ENCODE results near the gene DQX1.

DNA sequence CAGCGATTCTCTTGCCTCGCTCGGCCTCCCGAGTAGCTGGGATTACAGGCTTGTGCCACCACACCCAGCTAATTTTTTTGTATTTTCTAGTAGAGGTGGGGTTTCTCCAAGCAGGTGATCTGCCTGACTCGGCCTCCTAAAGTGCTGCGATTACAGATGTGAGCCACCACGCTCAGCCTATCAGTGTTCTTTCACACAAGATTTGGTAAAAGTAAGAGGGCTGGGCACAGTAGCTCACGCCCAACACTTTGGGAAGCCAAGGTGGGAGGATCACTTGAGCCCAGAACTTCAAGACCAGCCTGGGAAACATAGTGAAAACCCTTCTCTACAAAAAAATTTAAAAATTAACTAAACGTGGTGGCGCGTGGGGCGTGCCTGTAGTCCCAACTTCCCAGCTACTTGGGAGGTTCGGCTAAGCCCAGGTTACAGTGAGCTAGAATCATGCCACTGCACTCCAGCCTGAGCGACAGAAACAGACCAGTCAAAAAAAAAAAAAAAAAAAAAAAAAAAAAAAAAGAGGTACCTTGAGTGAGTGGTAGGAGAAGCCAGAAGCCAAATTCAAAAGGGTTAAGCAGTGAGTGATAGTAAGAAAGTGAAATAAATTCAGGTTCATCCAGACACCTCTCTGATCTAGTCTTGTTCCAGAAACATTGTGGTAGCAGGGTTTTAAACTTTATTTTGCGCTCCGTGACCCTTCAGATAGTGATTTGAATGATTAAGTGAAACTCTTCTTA lies 54.5 kb downstream of the DQX1 start:
- TF ChIP-seq, protein P1, sequence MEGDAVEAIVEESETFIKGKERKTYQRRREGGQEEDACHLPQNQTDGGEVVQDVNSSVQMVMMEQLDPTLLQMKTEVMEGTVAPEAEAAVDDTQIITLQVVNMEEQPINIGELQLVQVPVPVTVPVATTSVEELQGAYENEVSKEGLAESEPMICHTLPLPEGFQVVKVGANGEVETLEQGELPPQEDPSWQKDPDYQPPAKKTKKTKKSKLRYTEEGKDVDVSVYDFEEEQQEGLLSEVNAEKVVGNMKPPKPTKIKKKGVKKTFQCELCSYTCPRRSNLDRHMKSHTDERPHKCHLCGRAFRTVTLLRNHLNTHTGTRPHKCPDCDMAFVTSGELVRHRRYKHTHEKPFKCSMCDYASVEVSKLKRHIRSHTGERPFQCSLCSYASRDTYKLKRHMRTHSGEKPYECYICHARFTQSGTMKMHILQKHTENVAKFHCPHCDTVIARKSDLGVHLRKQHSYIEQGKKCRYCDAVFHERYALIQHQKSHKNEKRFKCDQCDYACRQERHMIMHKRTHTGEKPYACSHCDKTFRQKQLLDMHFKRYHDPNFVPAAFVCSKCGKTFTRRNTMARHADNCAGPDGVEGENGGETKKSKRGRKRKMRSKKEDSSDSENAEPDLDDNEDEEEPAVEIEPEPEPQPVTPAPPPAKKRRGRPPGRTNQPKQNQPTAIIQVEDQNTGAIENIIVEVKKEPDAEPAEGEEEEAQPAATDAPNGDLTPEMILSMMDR (conservative IDR thresholded peaks at IDR 0.05; ENCODE audit: low read depth, low read length): no peak
- no peak for TF ChIP-seq EZH2 (IDR thresholded peaks at IDR 0.05; ENCODE audit: borderline replicate concordance, low read depth, low read length, poor library complexity, severe bottlenecking)
